Tibial nerve (tissue), 4 donors: Measurements from ENCODE around the gene CHSY1.

ENCODE experiments used
- CTCF ChIP-seq, 5 experiments: fragments of 200-600 bp in 3 of 5; fragments of 450-650 bp in 2 of 5; sonication (generic) in 3 of 5; IDR thresholded peaks; one replicate each; pipeline ENCODE4 v1.5.1; 2016 to 2019; ENCODE audit warnings: antibody characterized with exemption in 5 of 5, mild to moderate bottlenecking in 3 of 5, moderate library complexity in 2 of 5
- EP300 ChIP-seq, 2 donors: sonication (generic); formaldehyde crosslinking; IDR thresholded peaks; one replicate each; pipeline ENCODE4 v1.6.1; 2017; ENCODE audit warnings: antibody characterized with exemption in 2 of 2, mild to moderate bottlenecking in 1 of 2

DNA sequence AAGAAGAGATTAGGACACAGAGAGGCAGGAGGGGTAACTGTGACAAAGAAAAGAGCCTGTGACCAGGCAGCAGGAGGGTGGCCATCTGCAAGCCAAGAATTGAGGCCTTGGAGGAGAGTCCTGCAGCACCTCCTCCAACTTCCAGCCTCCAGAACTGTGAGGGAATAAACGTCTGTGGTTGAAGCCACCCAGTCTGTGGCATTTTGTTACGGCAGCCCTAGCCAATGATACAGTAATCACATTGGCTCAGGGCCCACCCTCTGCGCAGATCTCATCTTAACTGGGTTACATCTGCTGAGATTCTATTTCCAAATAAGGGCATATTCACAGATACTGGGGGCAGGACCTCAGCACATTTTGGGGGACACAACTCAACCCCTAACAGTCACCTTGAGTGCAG, 14.2 kb upstream of the CHSY1 start:
- TF ChIP-seq EP300 (IDR thresholded peaks at IDR 0.05): no peak
- TF ChIP-seq CTCF (IDR thresholded peaks at IDR 0.05): no peak
